H1 (cell line): ENCODE data around the gene FAAH. TPM values are rescaled to one million over a fixed set of nuclear protein-coding genes. Genes with fewer than 3 reads are reported as not detected.

Experiments used
- CTCF ChIA-PET: fragments of 300-600 bp; sonication (Branson Sonifier 250); formaldehyde crosslinking; loops from one replicate; lab custom pipeline; 2021; ENCODE audit not compliant: partially characterized antibody; lab: Charles Lee
- POLR2A ChIA-PET: fragments of 300-600 bp; sonication (Branson Sonifier 250); formaldehyde crosslinking; loops from one replicate; lab custom pipeline; 2021; ENCODE audit warnings: inconsistent platforms; ENCODE audit not compliant: partially characterized antibody; lab: Charles Lee
- DNase-seq, 2 experiments: peaks; one replicate each; pipeline versions ENCODE4 v3.0.0 to v3.0.0-alpha.2; 2010 to 2022; ENCODE audit warnings: low spot score in 2 of 2, low read depth in 1 of 2, mixed read lengths in 1 of 2
- FAIRE-seq: peaks from 2 replicates; lab custom pipeline; 2011; peaks lifted over from hg19 to GRCh38; lab: Jason Lieb, UNC
- H2AFZ ChIP-seq: 2 replicates; pipeline ENCODE4 v1.8.1; 2012; ENCODE audit warnings: low read length, inconsistent platforms
- H2AK5ac ChIP-seq: 2 replicates; pipeline ENCODE4 v1.6.1; 2013; ENCODE audit warnings: low read depth, low read length
- H2BK120ac ChIP-seq: replicated peaks from 2 replicates; pipeline ENCODE3; 2013; ENCODE audit warnings: low read depth, low read length, inconsistent platforms
- H2BK12ac ChIP-seq: 2 replicates; pipeline ENCODE4 v1.6.1; 2013; ENCODE audit warnings: low read depth, low read length
- H2BK15ac ChIP-seq: 2 replicates; pipeline ENCODE4 v1.6.1; 2013; ENCODE audit warnings: low read length
- H2BK20ac ChIP-seq: 2 replicates; pipeline ENCODE4 v1.6.1; 2013; ENCODE audit warnings: low read length
- H2BK5ac ChIP-seq: 2 replicates; pipeline ENCODE4 v1.6.1; 2013; ENCODE audit warnings: low read depth, low read length
- H3K14ac ChIP-seq: 2 replicates; pipeline ENCODE4 v1.6.1; 2013; ENCODE audit warnings: inconsistent platforms; ENCODE audit not compliant: insufficient read length
- H3K18ac ChIP-seq: 2 replicates; pipeline ENCODE4 v1.6.1; 2013; ENCODE audit warnings: low read length; ENCODE audit errors: extremely low read depth
- H3K23ac ChIP-seq: 2 replicates; pipeline ENCODE4 v1.6.1; 2013; ENCODE audit warnings: inconsistent platforms; ENCODE audit not compliant: insufficient read length
- H3K23me2 ChIP-seq: 2 replicates; pipeline ENCODE4 v1.6.1; 2013; ENCODE audit warnings: low read depth, low read length
- H3K27ac ChIP-seq: 2 replicates; pipeline ENCODE4 v1.6.1; 2011; ENCODE audit warnings: low read depth, low read length, inconsistent platforms
- H3K27me3 ChIP-seq, 4 experiments: replicated peaks in 1 of 4; 1 replicate in 1 of 4; 2 replicates in 3 of 4; pipeline versions ENCODE4 v1.6.1 to v1.8.1; 2011 to 2013; ENCODE audit warnings: low read length in 3 of 4, mild to moderate bottlenecking in 3 of 4, inconsistent platforms in 2 of 4, mixed read lengths in 2 of 4, moderate library complexity in 1 of 4; ENCODE audit not compliant: control insufficient read depth in 3 of 4, insufficient read depth in 3 of 4; ENCODE audit errors: extremely low read depth in 1 of 4
- H3K36me3 ChIP-seq, 4 experiments: 2 replicates each; pipeline versions ENCODE4 v1.6.1 to v1.8.1; 2011 to 2013; ENCODE audit warnings: mild to moderate bottlenecking in 4 of 4, low read length in 3 of 4, moderate library complexity in 2 of 4, control low read depth in 1 of 4, inconsistent platforms in 1 of 4; ENCODE audit not compliant: insufficient read depth in 4 of 4, control insufficient read depth in 2 of 4
- H3K4ac ChIP-seq: replicated peaks from 2 replicates; pipeline ENCODE3; 2013; ENCODE audit warnings: low read length, low read depth, mixed read lengths, inconsistent platforms; ENCODE audit not compliant: insufficient read length
- H3K4me1 ChIP-seq, 4 experiments: replicated peaks in 1 of 4; 1 replicate in 1 of 4; 2 replicates in 3 of 4; pipeline versions ENCODE4 v1.6.1 to v1.8.1; 2011 to 2013; ENCODE audit warnings: low read length in 3 of 4, inconsistent platforms in 2 of 4, mixed read lengths in 1 of 4; ENCODE audit not compliant: insufficient read depth in 4 of 4, control insufficient read depth in 3 of 4
- H3K4me2 ChIP-seq, 2 experiments: 2 replicates each; pipeline versions ENCODE4 v1.6.1 to v1.8.1; 2011 to 2013; ENCODE audit warnings: low read depth in 2 of 2, low read length in 2 of 2, control low read depth in 1 of 2, inconsistent platforms in 1 of 2, mild to moderate bottlenecking in 1 of 2; ENCODE audit not compliant: insufficient read depth in 1 of 2
- H3K4me3 ChIP-seq, 4 experiments: fragments of 200-600, 300-600 bp in 1 of 4; sonication (generic), shearing (Covaris generic), sonication (Bioruptor Twin) in 1 of 4; 2 replicates each; pipeline versions ENCODE4 v1.5.1 to v1.8.1; 2011 to 2016; ENCODE audit warnings: low read length in 4 of 4, low read depth in 3 of 4, control low read depth in 2 of 4, inconsistent platforms in 2 of 4, mild to moderate bottlenecking in 2 of 4, mixed read lengths in 1 of 4, moderate library complexity in 1 of 4; ENCODE audit not compliant: insufficient read depth in 2 of 4; ENCODE audit errors: extremely low read depth in 1 of 4
- H3K56ac ChIP-seq: replicated peaks from 2 replicates; pipeline ENCODE3; 2013; ENCODE audit warnings: low read depth, mild to moderate bottlenecking, mixed read lengths, low read length, inconsistent platforms; ENCODE audit not compliant: insufficient read length
- H3K79me1 ChIP-seq: 2 replicates; pipeline ENCODE4 v1.6.1; 2013; ENCODE audit warnings: low read depth, low read length, control low read depth
- H3K79me2 ChIP-seq, 2 experiments: 2 replicates each; pipeline versions ENCODE4 v1.6.1 to v1.8.1; 2012 to 2013; ENCODE audit warnings: low read length in 2 of 2, mild to moderate bottlenecking in 2 of 2, inconsistent platforms in 1 of 2; ENCODE audit not compliant: insufficient read depth in 2 of 2, control insufficient read depth in 1 of 2
- H3K9ac ChIP-seq, 4 experiments: replicated peaks in 1 of 4; 1 replicate in 1 of 4; 2 replicates in 3 of 4; pipeline versions ENCODE4 v1.6.1 to v1.8.1; 2011 to 2013; ENCODE audit warnings: low read depth in 3 of 4, low read length in 3 of 4, control low read depth in 2 of 4, mild to moderate bottlenecking in 2 of 4, moderate library complexity in 2 of 4, inconsistent platforms in 1 of 4; ENCODE audit errors: extremely low read depth in 1 of 4
- H3K9me3 ChIP-seq, 2 experiments: 2 replicates each; pipeline versions ENCODE4 v1.6.1 to v1.8.1; 2012 to 2013; ENCODE audit warnings: mild to moderate bottlenecking in 2 of 2, moderate library complexity in 2 of 2, control low read depth in 1 of 2, inconsistent platforms in 1 of 2, low read depth in 1 of 2, low read length in 1 of 2, mixed read lengths in 1 of 2; ENCODE audit not compliant: insufficient read depth in 2 of 2
- H4K20me1 ChIP-seq, 2 experiments: replicated peaks in 1 of 2; 2 replicates each; pipeline versions ENCODE3 to v1.8.1; 2011 to 2013; ENCODE audit warnings: inconsistent platforms in 2 of 2, low read length in 2 of 2, mild to moderate bottlenecking in 1 of 2; ENCODE audit not compliant: insufficient read depth in 2 of 2, control insufficient read depth in 1 of 2
- H4K5ac ChIP-seq: 2 replicates; pipeline ENCODE4 v1.6.1; 2013; ENCODE audit warnings: low read length, low read depth, mixed read lengths, inconsistent platforms; ENCODE audit not compliant: insufficient read length
- H4K8ac ChIP-seq: 2 replicates; pipeline ENCODE4 v1.8.0; 2013; ENCODE audit warnings: mild to moderate bottlenecking, moderate library complexity, low read length, inconsistent platforms; ENCODE audit not compliant: insufficient read depth; ENCODE audit errors: extremely low read depth
- H4K91ac ChIP-seq: replicated peaks from 2 replicates; pipeline ENCODE3; 2013; ENCODE audit warnings: low read length, mixed read lengths, inconsistent platforms; ENCODE audit not compliant: insufficient read length
- BACH1 ChIP-seq: IDR thresholded peaks from 2 replicates; pipeline ENCODE4 v1.6.1; 2012; ENCODE audit warnings: low read length, improper control_type of control experiment
- BCL11A ChIP-seq, 2 experiments: IDR thresholded peaks; one replicate each; pipeline ENCODE4 v1.6.1; 2011; ENCODE audit warnings: low read depth in 2 of 2, low read length in 2 of 2, mild to moderate bottlenecking in 2 of 2
- CEBPB ChIP-seq: IDR thresholded peaks from 2 replicates; pipeline ENCODE4 v1.6.1; 2012; ENCODE audit warnings: low read depth, low read length
- CTBP2 ChIP-seq: IDR thresholded peaks from 2 replicates; pipeline ENCODE4 v1.7.0; 2011; ENCODE audit warnings: borderline replicate concordance, mild to moderate bottlenecking, moderate library complexity, mixed read lengths, low read length; ENCODE audit not compliant: insufficient read depth, insufficient read length
- GABPA ChIP-seq: IDR thresholded peaks from 2 replicates; pipeline ENCODE4 v1.6.1; 2011; ENCODE audit warnings: mild to moderate bottlenecking, low read length, moderate library complexity, borderline replicate concordance; ENCODE audit not compliant: insufficient read depth
- GTF2F1 ChIP-seq: IDR thresholded peaks from 2 replicates; pipeline ENCODE4 v1.6.1; 2012; ENCODE audit warnings: low read depth, low read length, improper control_type of control experiment, borderline replicate concordance
- HDAC6 ChIP-seq: IDR thresholded peaks from one replicate; pipeline ENCODE4 v1.7.1; 2012; ENCODE audit warnings: low read depth, mild to moderate bottlenecking, inconsistent platforms, low read length, moderate library complexity
- JUN ChIP-seq: IDR thresholded peaks from 2 replicates; pipeline ENCODE4 v1.6.1; 2011; ENCODE audit warnings: low read depth, mild to moderate bottlenecking, improper control_type of control experiment, low read length
- SIRT6 ChIP-seq: IDR thresholded peaks from one replicate; pipeline ENCODE4 v1.7.1; 2012; ENCODE audit warnings: low read length, inconsistent platforms
- SIX5 ChIP-seq: IDR thresholded peaks from 2 replicates; pipeline ENCODE4 v1.6.1; 2011; ENCODE audit warnings: mild to moderate bottlenecking, low read depth, low read length
- TAF1 ChIP-seq: IDR thresholded peaks from 2 replicates; pipeline ENCODE4 v1.6.1; 2011; ENCODE audit warnings: mild to moderate bottlenecking, low read depth, low read length
- ZNF274 ChIP-seq: IDR thresholded peaks from 2 replicates; pipeline ENCODE4 v1.7.0; 2012; ENCODE audit warnings: low read length, borderline replicate concordance; ENCODE audit errors: extremely low read depth
- WGBS, 2 experiments: shearing (Covaris generic) in 1 of 2; methylation state at CpG; one replicate each; pipeline versions ENCODE4 v1.1.6 to v1.1.7; 2013 to 2015; ENCODE audit warnings: low lambda C conversion rate in 2 of 2, mixed read lengths in 2 of 2, inconsistent platforms in 1 of 2, low coverage in 1 of 2, missing lambda C conversion rate in 1 of 2; ENCODE audit not compliant: insufficient replicate concordance in 2 of 2, insufficient coverage in 1 of 2, insufficient read length in 1 of 2; ENCODE audit errors: extremely low coverage in 1 of 2, missing lambda C conversion rate in 1 of 2; 5-methylcytosine and 5-hydroxymethylcytosine counted together
- polyA plus RNA-seq, 7 experiments: library from polyadenylated mRNA; depleted of rRNA in 3 of 7; stranded (reverse) in 5 of 7; unstranded in 2 of 7; fragments of >200 nt in 5 of 7; fragments of 200-250 nt in 2 of 7; gene quantifications; 1 replicate in 5 of 7; 2 replicates in 1 of 7; 4 replicates in 1 of 7; pipeline versions ENCODE4 v1.2.1 to v1.2.3, GENCODE V29; 2011 to 2013; ENCODE audit warnings: missing spikeins in 2 of 7, mixed read lengths in 2 of 7
- total RNA-seq: library from RNA; stranded (reverse); fragmentation: NEBNext Ultra II Directional; extraction: Animal tissue kit (Norgen Biotek cat#: 25700); gene quantifications from 2 replicates; pipeline ENCODE4 v1.2.1, GENCODE V29; 2021

The FAAH gene
- total and polyA plus RNA-seq, 2 of the 8 experiments (the other 6 are each of a cell fraction or from before 2014, with no cell fraction given): 41.2 to 47.3 TPM

- Histone ChIP-seq H3K14ac (no peak overlapping the region), H3K23me2 (peaks cover 12% of the 10 kb centered on the region), H3K4me3 (0 out of 8 replicates have a peak overlapping the region, but pooled peaks of 1 of the 4 experiments have one; percentile 61), H4K8ac (no peak overlapping the region; the same call in 1 of the 2 replicates), H2BK5ac (no peak overlapping the region; the same call in 1 of the 2 replicates), H3K36me3 (no peaks in the 10 kb centered on the region), H3K56ac (no peak overlapping the region), H2BK15ac (peak overlapping the region; percentile 89), H3K4me1 (peaks cover 8 to 28% (median 15%) of the 10 kb centered on the region in 4 experiments), H3K27ac (no peak overlapping the region), H3K79me1 (no peaks in the 10 kb centered on the region), H3K79me2 (no peaks in the 10 kb centered on the region), H2AK5ac (no peak overlapping the region), H2BK20ac (peak overlapping the region; percentile 37; the same call in 1 of the 2 replicates), H3K23ac (no peak overlapping the region), H4K91ac (no peak overlapping the region), H3K9ac (no peak overlapping the region), H3K9me3 (no peaks in the 10 kb centered on the region), H2AFZ (no peak overlapping the region), H3K27me3 (peaks cover 44 to 57% (median 55%) of the 10 kb centered on the region in 4 experiments), H3K18ac (peak overlapping the region; percentile 35; the same call in 1 of the 2 replicates), H4K20me1 (peaks cover 6 to 9% of the 10 kb centered on the region in 2 experiments), H2BK120ac (peak overlapping the region; percentile 58), H3K4me2 (peak overlapping the region; percentile 18 to 90; a peak in 2 of 4 replicates), H4K5ac (no peak overlapping the region), H3K4ac (no peak overlapping the region), H2BK12ac (no peak overlapping the region)
- DNase-seq (peak; percentile 85 to 98), FAIRE-seq (peak; percentile 32)
- WGBS, 2 experiments: 19% methylated on average over 15 of the region's 15 CpGs; no CpG with 5 or more reads in 1 of the 2 experiments
- ChIA-PET CTCF (interaction anchor here (0.7 to 20.4 kb wide), 45 partner anchors 11 to 354 kb away, joined by 3 to 497 read pairs (median 5); partner anchors contain the start of genes KNCN and MKNK1), POLR2A (interaction anchor here (0.8 to 3.9 kb wide), 11 partner anchors 13 to 86 kb away, joined by 3 to 20 read pairs (median 4); no protein-coding TSS in a partner anchor)
- TF ChIP-seq SIX5 (no peak), HDAC6 (no peak), JUN (no peak), GABPA (0 out of 2 replicates have a peak, but pooled peaks have one; percentile 56), ZNF274 (no peak), BACH1 (no peak), SIRT6 (no peak), CEBPB (no peak), CTBP2 (no peak), BCL11A (IDR thresholded peaks at IDR 0.05; ENCODE audit: low read depth in 2 of 2, low read length in 2 of 2) (no peak), GTF2F1 (no peak), TAF1 (no peak)
These were observed 52.8 kb downstream of the FAAH start for GRCh38 chr1:46446646-46447498.
